ENCODE results near the gene TTC22. TPM values are rescaled to one million over a fixed set of nuclear protein-coding genes. Genes with fewer than 3 reads are reported as not detected.

Gene TTC22
- total RNA-seq, result 10 to 100 TPM; 18.6 to 19.0 TPM
- 1 to 10 TPM; 1.4 to 5.5 TPM for polyA plus RNA-seq

DNA sequence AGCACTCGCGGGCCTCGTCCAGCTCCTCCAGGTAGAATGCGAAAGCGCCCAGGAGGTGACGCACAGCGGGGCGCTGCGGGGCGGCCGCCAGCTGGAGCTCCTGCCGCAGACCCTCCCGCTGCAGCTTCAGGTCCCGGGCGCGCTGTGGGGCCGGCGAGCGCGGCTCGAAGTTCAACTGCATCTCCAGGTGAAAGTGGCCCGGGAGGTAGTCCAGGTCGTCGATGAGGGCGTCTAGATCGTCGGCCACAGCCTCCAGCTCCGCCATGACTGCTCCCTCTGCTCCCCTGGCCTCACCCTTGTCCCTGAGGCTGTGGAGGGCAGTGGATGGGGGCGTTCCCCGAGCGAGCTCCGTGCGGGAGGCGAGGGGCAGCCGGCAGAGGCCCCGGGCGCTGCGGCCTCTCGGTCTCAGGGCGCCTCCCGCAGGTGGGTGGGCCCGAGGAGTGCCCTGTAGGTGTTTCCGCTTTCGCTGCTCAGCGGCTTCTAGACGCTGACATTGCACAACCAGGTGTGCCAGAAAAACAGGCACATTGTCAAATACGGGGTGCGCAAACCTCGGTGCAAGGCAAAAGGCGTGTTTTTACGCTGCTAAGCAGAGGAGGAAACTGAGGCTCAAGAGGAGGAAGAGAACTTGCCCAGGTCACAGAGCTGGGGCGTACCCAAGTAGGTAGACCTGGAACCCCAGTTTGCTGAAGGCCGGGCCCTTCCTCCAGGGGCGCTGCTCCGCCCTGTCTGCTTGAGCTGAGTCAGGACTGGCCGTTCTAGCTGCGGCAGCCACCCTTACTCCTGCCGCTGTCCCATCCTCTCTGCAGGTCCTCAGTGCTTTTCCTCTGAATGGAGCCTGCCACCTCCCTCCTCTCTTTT, at the start of gene TTC22:
TTC22 (minus strand) TSS at position 425 of the 861 bp plus-strand sequence; CDS start at position 265, 160 bp downstream.
- Histone ChIP-seq H3K27ac (ENCODE audit: low read depth, low read length) (peak within 1 kb of the TSS; percentile 68), H3K36me3 (ENCODE audit: insufficient read depth, low read length) (no peaks in the 10 kb centered on the region), H3K4me3 (ENCODE audit: low read length in 2 of 2) (peak within 1 kb of the TSS; percentile 89 to 90), H3K4me1 (ENCODE audit: insufficient read depth, low read length) (peaks cover 46% of the 10 kb centered on the region), H3K9me3 (ENCODE audit: control insufficient read depth in 1 of 2, low read length in 2 of 2) (no peaks in the 10 kb centered on the region), H3K27me3 (ENCODE audit: insufficient read depth, low read length) (no peaks in the 10 kb centered on the region)
- Mint-ChIP-seq H3K4me3 (peak within 1 kb of the TSS; percentile 90 to 99 (median 96)), H3K27ac (peak within 1 kb of the TSS; percentile 89 to 98 (median 96)), H3K9me3 (no peaks in the 10 kb centered on the region), H3K4me1 (peaks cover 40 to 73% (median 57%) of the 10 kb centered on the region in 4 donors), H3K27me3 (no peaks in the 10 kb centered on the region), H3K36me3 (peaks cover 7 to 18% of the 10 kb centered on the region in 2 donors)
- ChIA-PET POLR2A (ENCODE audit: partially characterized antibody) (interaction anchor here (0.6 to 3.7 kb wide), 14 partner anchors 9 to 855 kb away, joined by 3 to 24 read pairs (median 4); partner anchors contain the start of genes IFT25, LRRC42, PARS2 and SSBP3), CTCF (ENCODE audit: partially characterized antibody) (interaction anchor here (0.6 to 3.5 kb wide), 38 partner anchors 9 to 940 kb away, joined by 3 to 29 read pairs (median 4); partner anchors contain the start of genes CYB5RL, MRPL37, PARS2 and TCEANC2)
- peak; percentile 65 to 77 (median 70) for DNase-seq
- intact Hi-C loops (cut with micrococcal nuclease), result loop anchor here (2.0 to 5.0 kb wide), 5 partner anchors 36 to 749 kb away; partner anchors contain the start of genes PARS2, SSBP3, TCEANC2 and TMEM59

DNA sequence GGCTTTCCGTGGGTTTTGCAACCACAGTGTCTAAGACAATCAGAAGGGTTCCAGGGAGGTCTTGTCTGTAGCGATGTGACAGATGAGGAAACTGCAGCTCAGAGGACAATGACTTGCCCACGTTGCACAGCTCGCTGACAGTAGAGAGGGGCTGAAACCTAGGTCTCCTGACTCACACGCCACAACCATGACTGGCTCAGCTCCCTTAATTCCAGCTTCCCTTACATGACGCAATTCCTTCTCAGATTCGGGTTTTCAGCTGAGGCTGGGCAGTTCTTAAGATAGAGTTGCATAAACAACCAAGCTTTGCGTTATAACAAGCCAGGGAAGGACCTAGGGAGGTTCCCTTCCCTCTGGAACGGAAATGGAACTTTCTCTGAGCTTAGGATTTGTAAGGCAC, 49.6 kb upstream of the TTC22 start:
- H3K27ac ChIP-seq (ENCODE audit: low read depth, low read length), result no peak overlapping the region
- H3K27ac Mint-ChIP-seq, result peak overlapping the region in 1 of 7 donors; percentile 30
- H3K4me3 Mint-ChIP-seq, result no peak overlapping the region
- no peak overlapping the region for H3K4me3 ChIP-seq (ENCODE audit: low read length in 2 of 2)
- H3K36me3 ChIP-seq (ENCODE audit: insufficient read depth, low read length), result peaks cover 9% of the 10 kb centered on the region
- no peaks in the 10 kb centered on the region for H3K4me1 ChIP-seq (ENCODE audit: insufficient read depth, low read length)
- peaks cover 0 to 2% (median 0%) of the 10 kb centered on the region in 8 donors for H3K9me3 Mint-ChIP-seq
- peaks cover 14% of the 10 kb centered on the region in 2 donors for H3K36me3 Mint-ChIP-seq
- POLR2A ChIA-PET (ENCODE audit: partially characterized antibody), result no interaction called here
- DNase-seq, result no peak
- H3K27me3 Mint-ChIP-seq, result no peaks in the 10 kb centered on the region
- intact Hi-C loops (cut with micrococcal nuclease), result no loop called here
- no peaks in the 10 kb centered on the region for H3K4me1 Mint-ChIP-seq
- CTCF ChIA-PET (ENCODE audit: partially characterized antibody), result no interaction called here
- H3K27me3 ChIP-seq (ENCODE audit: insufficient read depth, low read length), result no peaks in the 10 kb centered on the region
- H3K9me3 ChIP-seq (ENCODE audit: control insufficient read depth in 1 of 2, low read length in 2 of 2), result no peaks in the 10 kb centered on the region

DNA sequence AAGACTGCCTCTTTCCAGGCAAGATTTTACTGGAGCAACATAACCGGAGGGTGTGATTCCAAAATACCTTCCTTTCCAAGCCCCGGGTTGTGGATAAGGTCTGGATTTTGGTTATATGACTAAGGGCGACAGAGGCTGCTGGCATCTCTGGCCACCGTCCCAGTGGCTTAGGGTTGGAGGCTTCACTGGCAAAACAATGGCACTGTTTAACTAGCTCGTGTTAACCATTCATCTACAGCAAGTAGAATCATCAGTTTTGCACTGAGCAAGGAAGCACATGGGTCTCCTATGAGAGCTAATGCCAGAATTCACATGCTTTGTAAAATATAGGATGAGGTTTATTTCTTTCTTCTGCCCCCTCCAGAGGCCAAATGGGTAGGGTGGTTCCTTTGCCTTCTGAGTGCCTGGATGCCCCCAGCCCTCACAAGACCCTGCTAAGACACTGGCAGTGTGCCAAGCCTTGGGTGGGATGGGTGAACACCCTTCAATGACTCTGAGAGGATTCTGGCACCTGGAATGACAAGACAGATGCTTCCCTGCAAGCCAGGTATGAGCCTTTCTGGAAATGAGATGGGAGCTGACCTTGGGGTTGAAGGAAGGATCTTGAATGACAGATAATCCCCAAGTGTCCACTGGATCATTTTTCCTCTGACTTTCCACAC, 49.1 kb upstream of the TTC22 start:
- no peaks in the 10 kb centered on the region for H3K9me3 ChIP-seq (ENCODE audit: control insufficient read depth in 1 of 2, low read length in 2 of 2)
- H3K36me3 ChIP-seq (ENCODE audit: insufficient read depth, low read length), result peaks cover 9% of the 10 kb centered on the region
- Mint-ChIP-seq H3K36me3 (peaks cover 14% of the 10 kb centered on the region in 2 donors), H3K4me1 (no peaks in the 10 kb centered on the region), H3K27ac (no peak overlapping the region), H3K4me3 (no peak overlapping the region), H3K9me3 (peaks cover 0 to 2% (median 0%) of the 10 kb centered on the region in 8 donors), H3K27me3 (no peaks in the 10 kb centered on the region)
- H3K27ac ChIP-seq (ENCODE audit: low read depth, low read length), result no peak overlapping the region
- CTCF ChIA-PET (ENCODE audit: partially characterized antibody), result no interaction called here
- intact Hi-C loops (cut with micrococcal nuclease), result no loop called here
- H3K4me3 ChIP-seq (ENCODE audit: low read length in 2 of 2), result no peak overlapping the region
- DNase-seq, result no peak
- no peaks in the 10 kb centered on the region for H3K27me3 ChIP-seq (ENCODE audit: insufficient read depth, low read length)
- POLR2A ChIA-PET (ENCODE audit: partially characterized antibody), result no interaction called here
- H3K4me1 ChIP-seq (ENCODE audit: insufficient read depth, low read length), result no peaks in the 10 kb centered on the region

DNA sequence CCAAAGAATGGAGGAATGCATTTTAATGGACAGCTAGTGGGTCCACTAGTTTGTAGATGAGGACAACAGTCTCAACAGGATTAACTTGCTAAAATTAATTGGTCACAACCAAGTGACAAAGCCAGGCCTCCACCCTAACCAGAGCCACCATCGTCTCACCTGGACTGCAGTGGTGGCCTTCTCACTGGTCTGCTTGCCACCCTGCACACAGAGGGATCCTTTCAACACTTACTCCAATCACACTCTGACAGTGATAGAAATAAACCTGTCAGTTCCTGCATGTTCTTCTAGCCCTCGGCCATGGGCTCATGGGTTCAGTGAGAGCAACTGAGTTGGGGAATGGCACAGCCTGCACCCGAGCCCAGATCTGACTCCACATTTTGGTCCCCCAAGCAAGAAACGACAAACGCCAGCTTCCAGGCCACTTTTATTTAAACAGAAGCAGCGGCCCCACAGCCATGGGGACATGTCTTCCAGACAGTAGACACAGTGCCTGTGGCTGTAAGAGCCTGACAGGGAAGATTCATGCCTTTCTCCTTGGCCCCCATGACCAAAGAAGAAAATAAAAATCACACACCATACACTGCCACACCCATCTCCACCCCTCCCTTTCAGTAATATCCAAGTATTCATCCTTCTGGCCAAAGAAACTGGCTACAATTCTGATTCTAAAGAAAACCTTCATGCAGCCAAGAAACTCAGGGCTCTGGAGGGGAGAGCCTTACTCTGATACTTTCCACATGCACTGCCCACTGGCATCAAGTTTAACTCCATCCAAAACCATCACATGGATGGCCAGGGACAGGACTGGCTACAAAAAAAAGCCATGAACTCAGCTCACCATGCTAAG, 48.3 kb upstream of the TTC22 start:
- no peaks in the 10 kb centered on the region for H3K4me1 Mint-ChIP-seq
- Histone ChIP-seq H3K27ac (ENCODE audit: low read depth, low read length) (no peak overlapping the region), H3K36me3 (ENCODE audit: insufficient read depth, low read length) (peaks cover 9% of the 10 kb centered on the region), H3K4me1 (ENCODE audit: insufficient read depth, low read length) (no peaks in the 10 kb centered on the region), H3K9me3 (ENCODE audit: control insufficient read depth in 1 of 2, low read length in 2 of 2) (no peaks in the 10 kb centered on the region), H3K4me3 (ENCODE audit: low read length in 2 of 2) (no peak overlapping the region), H3K27me3 (ENCODE audit: insufficient read depth, low read length) (no peaks in the 10 kb centered on the region)
- DNase-seq, result no peak
- no peaks in the 10 kb centered on the region for H3K27me3 Mint-ChIP-seq
- H3K36me3 Mint-ChIP-seq, result peaks cover 14% of the 10 kb centered on the region in 2 donors
- ChIA-PET CTCF (ENCODE audit: partially characterized antibody) (interaction anchor here (1.5 kb wide), 1 partner anchor 177 kb away, joined by 3 read pairs; no protein-coding TSS in a partner anchor), POLR2A (ENCODE audit: partially characterized antibody) (no interaction called here)
- intact Hi-C loops (cut with micrococcal nuclease), result no loop called here
- peaks cover 0 to 2% (median 0%) of the 10 kb centered on the region in 8 donors for H3K9me3 Mint-ChIP-seq
- H3K27ac Mint-ChIP-seq, result no peak overlapping the region
- no peak overlapping the region for H3K4me3 Mint-ChIP-seq

DNA sequence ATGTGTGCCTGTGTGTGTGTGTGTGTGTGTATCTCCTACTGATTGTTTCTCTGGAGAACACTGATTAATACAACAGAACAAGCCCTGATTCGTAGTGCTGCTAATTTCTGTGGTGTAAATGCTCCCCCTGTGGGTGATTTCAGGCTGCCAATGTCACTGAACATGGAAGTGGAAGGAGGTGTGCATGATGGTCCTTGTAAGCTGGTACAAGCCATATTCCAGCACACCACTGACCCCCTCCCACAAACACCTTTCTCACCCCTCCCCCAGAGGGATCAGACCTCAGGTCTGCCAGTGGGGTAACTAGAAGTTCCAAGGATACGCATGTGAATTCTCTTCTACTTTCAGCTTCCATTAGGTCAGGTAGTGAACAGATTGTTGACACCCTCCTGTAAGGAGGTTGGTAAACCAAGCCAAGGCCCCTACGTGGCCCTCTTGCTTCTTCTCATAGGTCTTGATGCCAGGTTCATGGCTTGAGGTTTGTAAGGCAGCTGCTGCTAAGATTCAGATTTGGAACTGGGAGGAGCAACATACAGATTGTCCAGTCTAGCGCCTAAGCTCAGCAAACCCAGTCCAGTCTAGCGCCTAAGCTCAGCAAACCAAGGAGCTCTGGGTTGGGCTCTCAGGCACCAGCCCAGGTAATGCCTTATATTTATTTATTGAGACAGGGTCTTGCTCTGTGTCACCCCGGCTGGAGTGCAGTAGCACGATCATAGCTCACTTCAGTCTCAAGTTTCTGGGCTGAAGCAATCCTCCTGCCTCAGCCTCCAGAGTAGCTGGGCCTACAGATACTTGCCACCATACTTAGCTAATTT, 47.2 kb upstream of the TTC22 start:
- H3K9me3 Mint-ChIP-seq, result peaks cover 0 to 2% (median 0%) of the 10 kb centered on the region in 8 donors
- H3K4me1 Mint-ChIP-seq, result no peaks in the 10 kb centered on the region
- peaks cover 11% of the 10 kb centered on the region in 2 donors for H3K36me3 Mint-ChIP-seq
- Histone ChIP-seq H3K4me3 (ENCODE audit: low read length in 2 of 2) (no peak overlapping the region), H3K4me1 (ENCODE audit: insufficient read depth, low read length) (no peaks in the 10 kb centered on the region), H3K9me3 (ENCODE audit: control insufficient read depth in 1 of 2, low read length in 2 of 2) (no peaks in the 10 kb centered on the region), H3K27ac (ENCODE audit: low read depth, low read length) (no peak overlapping the region), H3K27me3 (ENCODE audit: insufficient read depth, low read length) (no peaks in the 10 kb centered on the region), H3K36me3 (ENCODE audit: insufficient read depth, low read length) (peaks cover 9% of the 10 kb centered on the region)
- no peaks in the 10 kb centered on the region for H3K27me3 Mint-ChIP-seq
- no peak overlapping the region for H3K4me3 Mint-ChIP-seq
- CTCF ChIA-PET (ENCODE audit: partially characterized antibody), result interaction anchor here (1.5 kb wide), 1 partner anchor 176 kb away, joined by 3 read pairs; no protein-coding TSS in a partner anchor
- DNase-seq, result no peak
- POLR2A ChIA-PET (ENCODE audit: partially characterized antibody), result no interaction called here
- H3K27ac Mint-ChIP-seq, result no peak overlapping the region
- intact Hi-C loops (cut with micrococcal nuclease), result no loop called here

DNA sequence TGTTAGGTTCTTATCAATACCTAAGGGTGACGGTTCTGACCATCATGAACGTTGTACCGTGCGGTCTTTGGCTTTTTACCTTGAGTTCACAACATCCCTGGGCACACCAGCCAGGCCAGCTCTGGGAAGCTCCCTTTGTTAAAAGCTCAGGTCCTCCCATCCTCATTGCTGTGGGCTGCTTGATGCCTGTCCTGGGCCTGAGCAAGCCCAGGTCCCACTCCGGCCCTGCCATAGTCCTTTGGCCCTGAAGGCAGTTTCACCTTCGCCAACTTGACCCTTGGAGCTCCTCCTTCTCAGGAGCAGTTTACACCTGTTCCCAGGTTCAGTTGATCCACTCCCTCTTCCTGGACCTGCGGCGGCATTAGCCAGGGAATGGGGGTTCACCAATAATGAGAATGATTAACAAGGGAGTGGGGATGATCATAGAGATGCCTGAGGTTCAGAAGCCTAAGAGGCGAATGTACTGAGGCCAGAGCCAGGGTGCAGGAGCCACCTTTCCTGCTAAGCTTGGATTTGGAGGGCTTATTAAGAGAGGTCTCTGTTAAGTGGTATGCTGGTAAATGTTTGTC, 45.7 kb upstream of the TTC22 start:
- Histone ChIP-seq H3K36me3 (ENCODE audit: insufficient read depth, low read length) (no peaks in the 10 kb centered on the region), H3K27ac (ENCODE audit: low read depth, low read length) (no peak overlapping the region), H3K9me3 (ENCODE audit: control insufficient read depth in 1 of 2, low read length in 2 of 2) (no peaks in the 10 kb centered on the region), H3K27me3 (ENCODE audit: insufficient read depth, low read length) (no peaks in the 10 kb centered on the region), H3K4me3 (ENCODE audit: low read length in 2 of 2) (no peak overlapping the region), H3K4me1 (ENCODE audit: insufficient read depth, low read length) (no peaks in the 10 kb centered on the region)
- ChIA-PET CTCF (ENCODE audit: partially characterized antibody) (interaction anchor here (1.2 kb wide), 1 partner anchor 27 kb away, joined by 3 read pairs; no protein-coding TSS in a partner anchor), POLR2A (ENCODE audit: partially characterized antibody) (no interaction called here)
- no peaks in the 10 kb centered on the region for H3K27me3 Mint-ChIP-seq
- H3K36me3 Mint-ChIP-seq, result peaks cover 2 to 8% of the 10 kb centered on the region in 2 donors
- H3K27ac Mint-ChIP-seq, result no peak overlapping the region
- H3K4me3 Mint-ChIP-seq, result no peak overlapping the region
- peaks cover 0 to 2% (median 0%) of the 10 kb centered on the region in 8 donors for H3K9me3 Mint-ChIP-seq
- no peaks in the 10 kb centered on the region for H3K4me1 Mint-ChIP-seq
- DNase-seq, result no peak
- intact Hi-C loops (cut with micrococcal nuclease), result no loop called here
